Fibroblast of villous mesenchyme (primary cell): Measurements from ENCODE around the gene C2CD3. TPM values are rescaled to one million over a fixed set of nuclear protein-coding genes. Genes with fewer than 3 reads are reported as not detected.
A peak's percentile ranks its signal among the peaks of the same experiment; 100 is the strongest.
"Not testable (repeated sequence)": the region's sequence is repeated elsewhere in the genome, so short reads cannot be mapped to it uniquely, and the experiment has no call there.

ENCODE experiments used
- DNase-seq: peaks from one replicate; pipeline ENCODE4 v3.0.0-alpha.2; 2010; ENCODE audit warnings: low read depth
- H3K4me3 ChIP-seq: 2 replicates; pipeline ENCODE4 v1.5.1; 2011; ENCODE audit warnings: low read depth, mild to moderate bottlenecking, low read length
- total RNA-seq: library from RNA; depleted of rRNA; stranded (reverse); fragments of >200 nt; gene quantifications from 2 replicates; pipeline ENCODE4 v1.2.3, GENCODE V29; 2012
- TF ChIP-seq, protein P1 (sequence below): IDR thresholded peaks from 2 replicates; pipeline ENCODE4 v1.5.1; 2012; ENCODE audit warnings: low read depth, mild to moderate bottlenecking, low read length; ENCODE audit not compliant: insufficient read depth

C2CD3 gene
- total RNA-seq, 1 donor = 54.4 TPM

DNA sequence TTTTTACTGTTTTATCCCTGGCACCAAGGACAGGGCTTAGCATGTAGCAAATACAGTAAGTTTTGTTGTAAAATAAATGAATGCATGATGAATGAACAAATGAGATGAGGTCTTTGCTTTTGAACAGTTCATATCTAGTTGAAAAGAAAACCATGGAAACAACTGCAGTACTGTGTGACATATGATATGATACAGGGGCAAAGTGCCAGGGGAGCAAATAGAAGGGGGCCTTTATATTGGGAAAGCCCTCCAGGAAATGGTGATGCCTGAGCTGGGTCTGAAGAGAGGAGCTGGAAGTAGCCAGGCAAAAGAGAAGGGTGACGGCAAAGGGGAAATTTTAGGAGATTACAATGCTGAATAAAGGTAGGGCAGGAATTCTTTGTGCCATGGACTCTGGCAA, 98.1 kb downstream of the C2CD3 start:
- TF ChIP-seq, protein P1, sequence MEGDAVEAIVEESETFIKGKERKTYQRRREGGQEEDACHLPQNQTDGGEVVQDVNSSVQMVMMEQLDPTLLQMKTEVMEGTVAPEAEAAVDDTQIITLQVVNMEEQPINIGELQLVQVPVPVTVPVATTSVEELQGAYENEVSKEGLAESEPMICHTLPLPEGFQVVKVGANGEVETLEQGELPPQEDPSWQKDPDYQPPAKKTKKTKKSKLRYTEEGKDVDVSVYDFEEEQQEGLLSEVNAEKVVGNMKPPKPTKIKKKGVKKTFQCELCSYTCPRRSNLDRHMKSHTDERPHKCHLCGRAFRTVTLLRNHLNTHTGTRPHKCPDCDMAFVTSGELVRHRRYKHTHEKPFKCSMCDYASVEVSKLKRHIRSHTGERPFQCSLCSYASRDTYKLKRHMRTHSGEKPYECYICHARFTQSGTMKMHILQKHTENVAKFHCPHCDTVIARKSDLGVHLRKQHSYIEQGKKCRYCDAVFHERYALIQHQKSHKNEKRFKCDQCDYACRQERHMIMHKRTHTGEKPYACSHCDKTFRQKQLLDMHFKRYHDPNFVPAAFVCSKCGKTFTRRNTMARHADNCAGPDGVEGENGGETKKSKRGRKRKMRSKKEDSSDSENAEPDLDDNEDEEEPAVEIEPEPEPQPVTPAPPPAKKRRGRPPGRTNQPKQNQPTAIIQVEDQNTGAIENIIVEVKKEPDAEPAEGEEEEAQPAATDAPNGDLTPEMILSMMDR = no peak
- no peak overlapping the region for H3K4me3 ChIP-seq
- no peak for DNase-seq

- TF ChIP-seq, protein P1 = no peak
- DNase-seq = no peak
- H3K4me3 ChIP-seq = no peak overlapping the region
Observed at GRCh38 chr11:74072286-74072685, 98.5 kb downstream of the C2CD3 start.

GRCh38 chr11:74070723-74071492, 99.9 kb downstream of the C2CD3 start:
- TF ChIP-seq, protein P1 = no peak
- H3K4me3 ChIP-seq = no peak overlapping the region
- peak; percentile 57 for DNase-seq

- no peak for DNase-seq
- H3K4me3 ChIP-seq = no peak overlapping the region
- TF ChIP-seq, protein P1 = no peak
Observed at GRCh38 chr11:74069146-74070046, 101.4 kb downstream of the C2CD3 start.

- not testable (repeated sequence) for H3K4me3 ChIP-seq, DNase-seq
Observed at GRCh38 chr11:74066663-74067062, 104.1 kb downstream of the C2CD3 start.

DNA sequence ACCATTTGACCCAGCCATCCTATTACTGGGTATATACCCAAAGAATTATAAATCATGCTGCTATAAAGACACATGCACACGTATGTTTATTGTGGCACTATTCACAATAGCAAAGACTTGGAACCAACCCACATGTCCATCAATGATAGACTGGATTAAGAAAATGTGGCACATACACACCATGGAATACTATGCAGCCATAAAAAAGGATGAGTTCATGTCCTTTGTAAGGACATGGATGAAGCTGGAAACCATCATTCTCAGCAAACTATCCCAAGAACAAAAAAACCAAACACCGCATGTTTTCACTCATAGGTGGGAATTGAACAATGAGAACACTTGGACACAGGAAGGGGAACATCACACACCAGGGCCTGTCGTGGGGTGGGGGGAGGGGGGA, 105.3 kb downstream of the C2CD3 start:
- not testable (repeated sequence) for H3K4me3 ChIP-seq, DNase-seq

DNA sequence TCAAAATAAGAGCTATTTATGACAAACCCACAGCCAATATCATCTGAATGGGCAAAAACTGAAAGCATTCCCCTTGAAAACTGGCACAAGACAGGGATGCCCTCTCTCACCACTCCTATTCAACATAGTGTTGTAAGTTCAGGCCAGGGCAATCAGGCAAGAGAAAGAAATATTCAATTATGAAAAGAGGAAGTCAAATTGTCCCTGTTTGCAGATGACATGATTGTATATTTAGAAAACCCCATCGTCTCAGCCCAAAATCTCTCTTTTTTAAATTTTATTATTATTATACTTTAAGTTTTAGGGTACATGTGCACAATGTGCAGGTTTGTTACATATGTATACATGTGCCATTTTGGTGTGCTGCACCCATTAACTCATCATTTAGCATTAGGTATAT, 107.2 kb downstream of the C2CD3 start:
- DNase-seq, H3K4me3 ChIP-seq: not testable (repeated sequence)

DNA sequence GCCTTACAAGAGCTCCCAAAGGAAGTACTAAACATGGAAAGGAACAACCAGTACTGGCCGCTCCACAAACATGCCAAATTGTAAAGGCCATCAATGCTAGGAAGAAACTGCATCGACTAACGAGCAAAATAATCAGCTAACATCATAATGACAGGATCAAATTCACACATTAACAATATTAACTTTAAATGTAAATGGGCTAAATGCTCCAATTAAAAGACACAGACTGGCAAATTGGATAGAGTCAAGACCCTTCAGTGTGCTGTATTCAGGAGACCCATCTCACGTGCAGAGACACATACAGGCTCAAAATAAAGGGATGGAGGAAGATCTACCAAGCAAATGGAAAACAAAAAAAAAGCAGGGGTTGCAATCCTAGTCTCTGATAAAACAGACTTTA, 109.2 kb downstream of the C2CD3 start:
- not testable (repeated sequence) for DNase-seq, H3K4me3 ChIP-seq
